Neuronal stem cell (in vitro differentiated cells): Measurements from ENCODE around the gene TEX19.

Experiments
- DNase-seq: peaks from one replicate; pipeline ENCODE4 v3.0.0-alpha.2; 2013; ENCODE audit warnings: low spot score
- H2AFZ ChIP-seq: one replicate; pipeline ENCODE4 v1.6.1; 2013; ENCODE audit warnings: mild to moderate bottlenecking, low read length, inconsistent platforms
- H2AK5ac ChIP-seq: 2 replicates; pipeline ENCODE4 v1.6.1; 2013; ENCODE audit warnings: low read depth, mild to moderate bottlenecking, inconsistent platforms, low read length, moderate library complexity, mixed read lengths
- H2BK120ac ChIP-seq: 2 replicates; pipeline ENCODE4 v1.6.1; 2013; ENCODE audit warnings: low read depth, mild to moderate bottlenecking, inconsistent platforms, low read length, moderate library complexity, mixed read lengths
- H2BK12ac ChIP-seq: one replicate; pipeline ENCODE4 v1.6.1; 2013; ENCODE audit warnings: low read length, inconsistent platforms
- H2BK15ac ChIP-seq: 2 replicates; pipeline ENCODE4 v1.6.1; 2013; ENCODE audit warnings: mild to moderate bottlenecking, low read length, inconsistent platforms, mixed read lengths
- H2BK5ac ChIP-seq: one replicate; pipeline ENCODE4 v1.6.1; 2013; ENCODE audit warnings: inconsistent platforms, mild to moderate bottlenecking, low read length, moderate library complexity
- H3K14ac ChIP-seq: one replicate; pipeline ENCODE4 v1.6.1; 2013; ENCODE audit warnings: low read length, inconsistent platforms
- H3K18ac ChIP-seq: 2 replicates; pipeline ENCODE4 v1.6.1; 2013; ENCODE audit warnings: low read length, inconsistent platforms
- H3K23ac ChIP-seq: 2 replicates; pipeline ENCODE4 v1.6.1; 2013; ENCODE audit warnings: low read depth, mild to moderate bottlenecking, mixed read lengths, low read length, inconsistent platforms; ENCODE audit not compliant: poor library complexity
- H3K27ac ChIP-seq: replicated peaks from 3 replicates; pipeline ENCODE4 v1.5.1; 2013; ENCODE audit warnings: low read length, inconsistent platforms
- H3K27me3 ChIP-seq, 3 experiments: 2 replicates each; pipeline ENCODE4 v1.6.1; 2013; ENCODE audit warnings: low read length in 3 of 3, mild to moderate bottlenecking in 2 of 3, inconsistent platforms in 1 of 3, low read depth in 1 of 3, mixed read lengths in 1 of 3, moderate library complexity in 1 of 3; ENCODE audit not compliant: control insufficient read depth in 3 of 3, insufficient read depth in 3 of 3
- H3K36me3 ChIP-seq, 2 donors: replicated peaks in 1 of 2; 2 replicates each; pipeline ENCODE4 v1.6.1; 2013; ENCODE audit warnings: low read length in 2 of 2; ENCODE audit not compliant: control insufficient read depth in 2 of 2, insufficient read depth in 2 of 2
- H3K4ac ChIP-seq: 2 replicates; pipeline ENCODE4 v1.6.1; 2013; ENCODE audit warnings: inconsistent platforms, mild to moderate bottlenecking, low read length, moderate library complexity
- H3K4me1 ChIP-seq, 2 donors: 1 replicate in 1 of 2; 2 replicates in 1 of 2; pipeline ENCODE4 v1.6.1; 2013; ENCODE audit warnings: low read length in 2 of 2, low read depth in 1 of 2; ENCODE audit not compliant: control insufficient read depth in 2 of 2, insufficient read depth in 1 of 2
- H3K4me2 ChIP-seq: one replicate; pipeline ENCODE4 v1.6.1; 2013; ENCODE audit warnings: mild to moderate bottlenecking, low read length, inconsistent platforms; ENCODE audit not compliant: insufficient read depth, poor library complexity, severe bottlenecking
- H3K4me3 ChIP-seq, 2 donors: 2 replicates each; pipeline ENCODE4 v1.5.1; 2013; ENCODE audit warnings: low read length in 2 of 2, mild to moderate bottlenecking in 2 of 2, inconsistent platforms in 1 of 2, moderate library complexity in 1 of 2
- H3K79me1 ChIP-seq: one replicate; pipeline ENCODE4 v1.6.1; 2013; ENCODE audit warnings: low read depth, mild to moderate bottlenecking, inconsistent platforms, low read length, moderate library complexity
- H3K9ac ChIP-seq: one replicate; pipeline ENCODE4 v1.6.1; 2013; ENCODE audit warnings: mild to moderate bottlenecking, low read depth, low read length, inconsistent platforms; ENCODE audit not compliant: poor library complexity
- H3K9me3 ChIP-seq, 2 donors: replicated peaks in 1 of 2; 2 replicates each; pipeline versions ENCODE3 to v1.6.1; 2013; ENCODE audit warnings: low read length in 2 of 2, mild to moderate bottlenecking in 2 of 2, inconsistent platforms in 1 of 2, low read depth in 1 of 2, mixed read lengths in 1 of 2, moderate library complexity in 1 of 2; ENCODE audit not compliant: control insufficient read depth in 2 of 2, insufficient read depth in 1 of 2
- H4K8ac ChIP-seq: one replicate; pipeline ENCODE4 v1.6.1; 2013; ENCODE audit warnings: low read depth, mild to moderate bottlenecking, inconsistent platforms, low read length, moderate library complexity
- H4K91ac ChIP-seq: one replicate; pipeline ENCODE4 v1.6.1; 2013; ENCODE audit warnings: low read length, low read depth, mild to moderate bottlenecking, inconsistent platforms; ENCODE audit not compliant: poor library complexity
- WGBS, 2 donors: extraction: QIAGEN DNeasy Blood & Tissue Kit; methylation state at CpG; one replicate each; pipeline ENCODE4 v1.1.7; 2013; ENCODE audit warnings: missing lambda C conversion rate in 2 of 2, mixed read lengths in 1 of 2; ENCODE audit not compliant: insufficient read length in 2 of 2, insufficient replicate concordance in 1 of 2; ENCODE audit errors: extremely low coverage in 2 of 2; 5-methylcytosine and 5-hydroxymethylcytosine counted together

The TEX19 gene

GRCh38 chr17:82373731-82374625 lies 14.9 kb downstream of the TEX19 start:
- no peak for DNase-seq
- WGBS, 2 donors = no CpG with 5 or more reads among the region's 37 CpGs

GRCh38 chr17:82374626-82375331 lies 15.7 kb downstream of the TEX19 start:
- Histone ChIP-seq H3K14ac (peak overlapping the region; percentile 71), H2BK12ac (peak overlapping the region; percentile 84), H2BK5ac (no peak overlapping the region), H2BK15ac (peak overlapping the region; percentile 98), H3K4me1 (peaks cover 10 to 16% of the 10 kb centered on the region in 2 donors), H2BK120ac (no peak overlapping the region), H2AFZ (no peak overlapping the region), H3K18ac (peak overlapping the region; percentile 57), H4K91ac (no peak overlapping the region), H4K8ac (no peak overlapping the region), H3K4me3 (no peak overlapping the region), H3K9ac (no peak overlapping the region), H3K4ac (no peak overlapping the region), H3K23ac (peak overlapping the region; percentile 91), H3K4me2 (no peak overlapping the region), H3K9me3 (peaks cover 0 to 5% of the 10 kb centered on the region in 2 donors), H3K36me3 (no peaks in the 10 kb centered on the region), H3K27me3 (peaks cover 6 to 39% (median 32%) of the 10 kb centered on the region in 3 experiments), H2AK5ac (peak overlapping the region; percentile 99), H3K79me1 (peaks cover 8% of the 10 kb centered on the region), H3K27ac (no peak overlapping the region)
- DNase-seq = no peak
- WGBS, 2 donors = no CpG with 5 or more reads among the region's 79 CpGs

More at GRCh38 chr17:82373731-82374625, 14.9 kb downstream of the TEX19 start:
- H3K27ac ChIP-seq = no peak overlapping the region
- no peak overlapping the region for H4K91ac ChIP-seq
- peak overlapping the region; percentile 71 for H3K14ac ChIP-seq
- peak overlapping the region; percentile 61 for H2AK5ac ChIP-seq
- no peak overlapping the region for H2AFZ ChIP-seq
- H2BK120ac ChIP-seq = no peak overlapping the region
- no peaks in the 10 kb centered on the region for H3K36me3 ChIP-seq
- peak overlapping the region; percentile 91 for H3K23ac ChIP-seq
- H3K4me3 ChIP-seq = no peak overlapping the region
- peak overlapping the region; percentile 57 for H3K18ac ChIP-seq
- H2BK15ac ChIP-seq = peak overlapping the region; percentile 98
- peak overlapping the region; percentile 84 for H2BK12ac ChIP-seq
- H3K9me3 ChIP-seq = peaks cover 3 to 5% of the 10 kb centered on the region in 2 donors
- H3K4me1 ChIP-seq = peaks cover 10 to 16% of the 10 kb centered on the region in 2 donors
- peaks cover 8% of the 10 kb centered on the region for H3K79me1 ChIP-seq
- no peak overlapping the region for H3K4me2 ChIP-seq
- H3K9ac ChIP-seq = no peak overlapping the region
- no peak overlapping the region for H3K4ac ChIP-seq
- no peak overlapping the region for H2BK5ac ChIP-seq
- no peak overlapping the region for H4K8ac ChIP-seq
- H3K27me3 ChIP-seq = peaks cover 6 to 39% (median 37%) of the 10 kb centered on the region in 3 experiments

GRCh38 chr17:82375359-82376041 lies 16.5 kb downstream of the TEX19 start:
- Histone ChIP-seq H3K79me1 (peaks cover 8% of the 10 kb centered on the region), H3K23ac (peak overlapping the region; percentile 65), H3K4me1 (peaks cover 10 to 16% of the 10 kb centered on the region in 2 donors), H3K9ac (no peak overlapping the region), H3K4ac (peak overlapping the region; percentile 66), H3K14ac (peak overlapping the region; percentile 38), H2AK5ac (peak overlapping the region; percentile 99), H3K27me3 (peaks cover 6 to 36% (median 27%) of the 10 kb centered on the region in 3 experiments), H3K4me2 (no peak overlapping the region), H4K91ac (peak overlapping the region; percentile 30), H2BK12ac (peak overlapping the region; percentile 98), H3K4me3 (no peak overlapping the region), H2BK5ac (no peak overlapping the region), H2AFZ (no peak overlapping the region), H3K27ac (no peak overlapping the region), H2BK120ac (no peak overlapping the region), H3K36me3 (no peaks in the 10 kb centered on the region), H4K8ac (no peak overlapping the region), H3K18ac (peak overlapping the region; percentile 74), H3K9me3 (peaks cover 0 to 5% of the 10 kb centered on the region in 2 donors), H2BK15ac (peak overlapping the region; percentile 98)
- DNase-seq = no peak
- WGBS, 2 donors = no CpG with 5 or more reads among the region's 46 CpGs
